T-cell (primary cell): Measurements from ENCODE around the gene TMEM185B. TPM values are rescaled to one million over a fixed set of nuclear protein-coding genes. Genes with fewer than 3 reads are reported as not detected.

ENCODE experiments used
- ATAC-seq, 4 experiments: fragments of 200-7000 bp in 3 of 4; fragments of 150-1000 bp in 1 of 4; cut with Tn5 transposase; replicated peaks in 1 of 4; 1 replicate in 3 of 4; 2 replicates in 1 of 4; pipeline ENCODE4 v1.10.0; 2021; ENCODE audit warnings: moderate library complexity in 3 of 4, mild to moderate bottlenecking in 2 of 4, moderate number of reproducible peaks in 1 of 4
- CTCF ChIA-PET, 2 donors: fragments of 300-600 bp; sonication (Branson Sonifier 250); formaldehyde crosslinking; loops; one replicate each; lab custom pipeline; 2022; ENCODE audit warnings: antibody characterized with exemption in 2 of 2; lab: Charles Lee
- POLR2A ChIA-PET, 2 donors: fragments of 300-600 bp; sonication (Branson Sonifier 250); formaldehyde crosslinking; loops; one replicate each; lab custom pipeline; 2022; ENCODE audit warnings: antibody characterized with exemption in 2 of 2; lab: Charles Lee
- DNase-seq, 35 experiments: peaks; one replicate each; pipeline versions ENCODE4 v3.0.0 to v3.0.0-alpha.2; 2013 to 2023
- H3K27ac ChIP-seq: one replicate; pipeline ENCODE4 v1.5.1; 2013; ENCODE audit warnings: low read length
- H3K27me3 ChIP-seq, 2 experiments: replicated peaks in 1 of 2; 1 replicate in 1 of 2; 2 replicates in 1 of 2; pipeline versions ENCODE4 v1.6.1 to v1.7.0; 2013; ENCODE audit warnings: low read length in 1 of 2, mixed read lengths in 1 of 2; ENCODE audit not compliant: control insufficient read depth in 2 of 2, insufficient read depth in 2 of 2; ENCODE audit errors: extremely low read depth in 1 of 2
- H3K36me3 ChIP-seq, 2 donors: 1 replicate in 1 of 2; 2 replicates in 1 of 2; pipeline versions ENCODE4 v1.6.1 to v1.7.0; 2013; ENCODE audit warnings: low read length in 1 of 2; ENCODE audit not compliant: control insufficient read depth in 2 of 2, insufficient read depth in 1 of 2; ENCODE audit errors: extremely low read depth in 1 of 2
- H3K4me1 ChIP-seq, 2 experiments: 1 replicate in 1 of 2; 2 replicates in 1 of 2; pipeline versions ENCODE4 v1.6.1 to v1.7.0; 2013; ENCODE audit warnings: low read length in 2 of 2, mixed read lengths in 1 of 2; ENCODE audit not compliant: insufficient read depth in 2 of 2, control insufficient read depth in 1 of 2; ENCODE audit errors: extremely low read depth in 1 of 2
- H3K4me3 ChIP-seq, 2 donors: 1 replicate in 1 of 2; 2 replicates in 1 of 2; pipeline versions ENCODE4 v1.5.1 to v1.7.0; 2013; ENCODE audit warnings: mild to moderate bottlenecking in 2 of 2, low read length in 1 of 2, moderate library complexity in 1 of 2; ENCODE audit not compliant: control insufficient read depth in 1 of 2; ENCODE audit errors: extremely low read depth in 1 of 2
- H3K9me3 ChIP-seq: 2 replicates; pipeline ENCODE4 v1.7.0; 2013
- H3K27ac Mint-ChIP-seq, 2 donors: one replicate each; pipeline ENCODE4 v1.8.0; 2020 to 2021; ENCODE audit warnings: mild to moderate bottlenecking in 2 of 2, mixed read lengths in 2 of 2
- H3K27me3 Mint-ChIP-seq, 2 donors: one replicate each; pipeline ENCODE4 v1.8.0; 2021 to 2022; ENCODE audit warnings: mixed read lengths in 2 of 2
- H3K36me3 Mint-ChIP-seq: one replicate; pipeline ENCODE4 v1.8.0; 2021; ENCODE audit warnings: mixed read lengths
- H3K4me1 Mint-ChIP-seq, 3 donors: one replicate each; pipeline ENCODE4 v1.8.0; 2020 to 2022; ENCODE audit warnings: mixed read lengths in 3 of 3, mild to moderate bottlenecking in 1 of 3
- H3K4me3 Mint-ChIP-seq, 3 donors: one replicate each; pipeline ENCODE4 v1.8.0; 2020 to 2022; ENCODE audit warnings: mild to moderate bottlenecking in 3 of 3, mixed read lengths in 3 of 3, moderate library complexity in 3 of 3
- H3K9me3 Mint-ChIP-seq, 3 donors: one replicate each; pipeline ENCODE4 v1.8.0; 2020 to 2022; ENCODE audit warnings: mixed read lengths in 3 of 3
- WGBS: methylation state at CpG from one replicate; pipeline ENCODE4 v1.1.5; 2013; ENCODE audit warnings: missing lambda C conversion rate; ENCODE audit not compliant: insufficient coverage; 5-methylcytosine and 5-hydroxymethylcytosine counted together
- total RNA-seq, 35 experiments: library from RNA in 6 of 35; stranded (reverse) in 6 of 35; fragments of 120-200 nt in 1 of 35; gene quantifications; one replicate each; pipeline versions ENCODE4 v1.2.1 to v1.2.4 and lab custom pipeline; 2013 to 2026

TMEM185B gene
- total RNA-seq, 5 donors from 2014 or later (not counting 1 experiment from before 2014, with no cell fraction given), result 14.8 to 25.2 (median 21.9) TPM

DNA sequence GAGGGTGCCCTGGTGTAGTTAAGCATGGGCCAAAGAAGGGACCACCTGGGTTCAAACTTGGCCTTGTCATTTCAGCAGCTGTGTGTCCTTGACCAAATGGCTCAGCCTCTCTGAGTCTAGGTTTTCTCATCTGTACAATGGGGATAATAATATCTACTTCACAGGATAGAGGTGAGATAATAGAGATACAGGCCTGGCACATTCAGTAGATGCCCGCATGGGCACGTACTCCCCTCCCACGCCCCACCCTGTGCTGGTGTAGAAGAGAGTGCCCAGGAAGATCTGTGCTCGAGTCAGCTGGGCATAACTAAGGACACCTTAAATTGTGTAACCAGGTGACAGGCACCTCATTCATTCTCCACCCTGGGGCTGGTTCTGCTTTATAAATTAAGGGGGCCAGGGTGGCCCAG, 8.4 kb upstream of the TMEM185B start:
- Mint-ChIP-seq H3K27me3 (no peaks in the 10 kb centered on the region), H3K36me3 (no peaks in the 10 kb centered on the region), H3K4me1 (peaks cover 64 to 67% (median 66%) of the 10 kb centered on the region in 3 donors), H3K27ac (peak overlapping the region; percentile 95 to 97), H3K9me3 (no peaks in the 10 kb centered on the region), H3K4me3 (peak overlapping the region; percentile 93 to 96 (median 93))
- Histone ChIP-seq H3K27ac (peak overlapping the region; percentile 95), H3K36me3 (no peaks in the 10 kb centered on the region), H3K27me3 (no peaks in the 10 kb centered on the region), H3K9me3 (no peaks in the 10 kb centered on the region), H3K4me3 (peak overlapping the region; percentile 68 to 76), H3K4me1 (peaks cover 29 to 37% of the 10 kb centered on the region in 2 experiments)
- ATAC-seq (peak; percentile 24 to 33 (median 26)), DNase-seq (peak in 1 of 35 experiments; percentile 15)
- POLR2A ChIA-PET, result interaction anchor here (0.6 to 1.6 kb wide), 7 partner anchors 8 to 912 kb away, joined by 3 to 10 read pairs (median 4); partner anchors contain the start of genes TMEM185B (in 2 of the 2) and RALB (in 1 of the 2)
- WGBS, result no CpG with 5 or more reads among the region's 4 CpGs
- CTCF ChIA-PET, result interaction anchor here (0.6 to 2.1 kb wide), 6 partner anchors 8 to 334 kb away, joined by 3 to 14 read pairs (median 8); partner anchors contain the start of genes RALB (in 1 of the 2) and TMEM185B (in 1 of the 2)

DNA sequence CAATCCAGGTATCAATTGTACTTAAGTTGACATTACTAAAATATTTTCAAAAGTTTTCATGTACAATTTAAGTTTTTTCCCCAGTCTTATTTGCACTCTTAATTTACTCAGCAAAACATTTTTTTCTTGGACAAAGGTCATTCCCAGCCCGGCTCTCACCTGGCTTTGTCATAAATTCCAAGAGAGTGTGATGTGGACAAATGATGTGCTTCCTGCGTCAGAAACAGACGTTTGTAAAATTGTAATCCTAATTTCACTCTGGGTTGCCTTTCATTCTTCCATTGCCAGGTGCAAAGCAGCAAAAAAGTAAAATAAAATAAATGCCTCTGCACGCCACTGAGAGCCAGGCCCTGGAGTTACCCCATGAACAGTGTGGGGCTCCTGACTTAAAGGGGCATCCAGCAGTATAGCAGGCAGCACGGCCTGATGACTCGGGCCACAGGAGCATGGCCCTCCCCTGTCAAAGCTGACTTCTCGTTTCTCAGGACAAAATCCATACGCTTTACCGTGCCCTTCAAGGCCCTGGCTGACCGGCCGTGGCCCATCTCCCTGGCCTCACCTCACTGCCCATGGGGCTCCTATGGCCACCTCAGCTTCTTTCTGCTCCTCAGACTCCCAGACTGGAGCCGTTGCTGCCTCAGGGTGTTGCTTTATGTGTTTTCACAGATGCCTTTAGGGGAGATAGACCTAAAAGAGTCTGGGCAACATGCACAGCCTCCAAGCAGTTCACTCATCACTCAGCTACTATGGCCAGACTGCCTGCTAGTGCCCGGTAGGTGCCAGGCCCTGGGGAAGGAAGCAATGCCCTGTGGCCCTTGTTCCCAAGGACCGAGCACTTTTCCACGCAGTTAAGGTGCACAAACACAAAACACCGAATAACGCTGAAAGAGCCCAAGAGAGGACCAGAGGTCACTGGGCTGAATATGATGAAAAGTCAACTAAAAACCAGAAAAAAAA, 7.6 kb upstream of the TMEM185B start:
- DNase-seq, result no peak
- H3K4me3 Mint-ChIP-seq, result peak overlapping the region; percentile 93 to 96 (median 93)
- H3K9me3 ChIP-seq, result no peaks in the 10 kb centered on the region
- H3K27me3 Mint-ChIP-seq, result no peaks in the 10 kb centered on the region
- H3K36me3 ChIP-seq, result no peaks in the 10 kb centered on the region
- peak overlapping the region; percentile 95 to 97 for H3K27ac Mint-ChIP-seq
- ChIA-PET POLR2A (interaction anchor here (0.6 to 1.6 kb wide), 5 partner anchors 8 to 54 kb away, joined by 3 to 8 read pairs (median 4); partner anchors contain the start of genes RALB (in 1 of the 2) and TMEM185B (in 1 of the 2)), CTCF (interaction anchor here (0.5 to 2.0 kb wide), 9 partner anchors 8 to 441 kb away, joined by 3 to 14 read pairs (median 4); partner anchors contain the start of genes RALB (in 1 of the 2) and TMEM185B (in 1 of the 2))
- peak overlapping the region; percentile 95 for H3K27ac ChIP-seq
- no peaks in the 10 kb centered on the region for H3K27me3 ChIP-seq
- peaks cover 71 to 74% (median 73%) of the 10 kb centered on the region in 3 donors for H3K4me1 Mint-ChIP-seq
- peak overlapping the region in 1 of 2 donors; percentile 68 for H3K4me3 ChIP-seq
- H3K36me3 Mint-ChIP-seq, result no peaks in the 10 kb centered on the region
- WGBS, result 85% methylated on average over 8 of the region's 17 CpGs
- no peak for ATAC-seq
- H3K4me1 ChIP-seq, result peaks cover 29 to 37% of the 10 kb centered on the region in 2 experiments
- H3K9me3 Mint-ChIP-seq, result no peaks in the 10 kb centered on the region

GRCh38 chr2:120229341-120229740, 6.1 kb upstream of the TMEM185B start:
- 100% methylated on average over 5 of the region's 10 CpGs for WGBS
- H3K4me3 Mint-ChIP-seq, result peak overlapping the region in 1 of 3 donors; percentile 13
- ChIA-PET POLR2A (no interaction called here), CTCF (interaction anchor here (0.6 to 0.9 kb wide), 4 partner anchors 53 to 1690 kb away, joined by 3 to 5 read pairs (median 4); no protein-coding TSS in a partner anchor)
- Histone ChIP-seq H3K27ac (no peak overlapping the region), H3K4me3 (no peak overlapping the region), H3K9me3 (no peaks in the 10 kb centered on the region), H3K36me3 (no peaks in the 10 kb centered on the region), H3K4me1 (peaks cover 29 to 39% of the 10 kb centered on the region in 2 experiments), H3K27me3 (no peaks in the 10 kb centered on the region)
- peak overlapping the region; percentile 31 to 90 for H3K27ac Mint-ChIP-seq
- H3K27me3 Mint-ChIP-seq, result no peaks in the 10 kb centered on the region
- no peak for ATAC-seq
- no peak for DNase-seq
- H3K36me3 Mint-ChIP-seq, result no peaks in the 10 kb centered on the region
- H3K9me3 Mint-ChIP-seq, result no peaks in the 10 kb centered on the region
- peaks cover 75 to 78% (median 77%) of the 10 kb centered on the region in 3 donors for H3K4me1 Mint-ChIP-seq

GRCh38 chr2:120228503-120228902, 5.3 kb upstream of the TMEM185B start:
- Histone ChIP-seq H3K27ac (no peak overlapping the region), H3K36me3 (no peaks in the 10 kb centered on the region), H3K9me3 (no peaks in the 10 kb centered on the region), H3K4me3 (no peak overlapping the region), H3K27me3 (no peaks in the 10 kb centered on the region), H3K4me1 (peaks cover 27 to 47% of the 10 kb centered on the region in 2 experiments)
- ChIA-PET CTCF (no interaction called here), POLR2A (no interaction called here)
- no peaks in the 10 kb centered on the region for H3K36me3 Mint-ChIP-seq
- H3K4me3 Mint-ChIP-seq, result no peak overlapping the region
- DNase-seq, result no peak
- H3K9me3 Mint-ChIP-seq, result no peaks in the 10 kb centered on the region
- no peaks in the 10 kb centered on the region for H3K27me3 Mint-ChIP-seq
- peak overlapping the region; percentile 74 to 90 for H3K27ac Mint-ChIP-seq
- 95% methylated on average over 2 of the region's 5 CpGs for whole genome bisulfite sequencing
- ATAC-seq, result no peak
- H3K4me1 Mint-ChIP-seq, result peaks cover 81 to 86% (median 84%) of the 10 kb centered on the region in 3 donors

- ChIA-PET POLR2A (no interaction called here), CTCF (interaction anchor here in 1 of 2 donors (0.5 to 0.7 kb wide), 2 partner anchors 29 to 86 kb away, joined by 3 to 5 read pairs; no protein-coding TSS in a partner anchor)
- Histone ChIP-seq H3K27ac (no peak overlapping the region), H3K4me1 (peaks cover 16 to 43% of the 10 kb centered on the region in 2 experiments), H3K4me3 (no peak overlapping the region), H3K36me3 (no peaks in the 10 kb centered on the region), H3K9me3 (no peaks in the 10 kb centered on the region), H3K27me3 (no peaks in the 10 kb centered on the region)
- Mint-ChIP-seq H3K27ac (peak overlapping the region; percentile 71 to 75), H3K9me3 (no peaks in the 10 kb centered on the region), H3K4me3 (no peak overlapping the region), H3K27me3 (no peaks in the 10 kb centered on the region), H3K4me1 (peaks cover 73 to 76% (median 76%) of the 10 kb centered on the region in 3 donors), H3K36me3 (no peaks in the 10 kb centered on the region)
- DNase-seq (no peak), ATAC-seq (no peak)
- WGBS, result 88% methylated on average over 15 of the region's 16 CpGs
Observed at GRCh38 chr2:120227111-120227991, 4.2 kb upstream of the TMEM185B start.
